Measurements from ENCODE around the gene CAB39.

DNA sequence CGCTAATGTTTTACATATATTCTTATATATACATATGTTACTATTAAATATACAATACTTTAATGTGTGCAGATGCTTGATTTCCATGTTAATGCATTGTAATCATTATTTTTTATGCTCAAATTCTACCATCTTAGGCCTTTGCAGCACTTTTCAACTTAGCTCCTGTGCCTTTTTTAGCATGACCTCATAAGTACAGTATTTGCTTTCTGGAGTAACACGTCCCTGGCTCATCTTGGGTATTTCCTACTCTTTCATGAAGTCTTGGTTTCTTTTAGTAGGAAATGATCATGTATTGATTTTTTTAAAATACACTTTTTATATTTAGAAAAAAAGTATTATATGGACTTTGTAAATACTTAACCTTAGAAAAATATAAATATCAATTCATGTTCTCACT, 36.5 kb downstream of the CAB39 start:
- TF ChIP-seq POLR2AphosphoS5 (IDR thresholded peaks at IDR 0.05; ENCODE audit: low read depth, low read length) (no peak), POLR2A (IDR thresholded peaks at IDR 0.05; ENCODE audit: low read depth, low read length) (no peak), TAF1 (IDR thresholded peaks at IDR 0.05; ENCODE audit: borderline replicate concordance, low read depth, low read length) (no peak)
